HepG2 (cell line): ENCODE data around the gene MYO7A. TPM values are rescaled to one million over a fixed set of nuclear protein-coding genes. Genes with fewer than 3 reads are reported as not detected.

Experiments
- ATF3 ChIP-seq: sonication (generic); formaldehyde crosslinking; IDR thresholded peaks from 2 replicates; pipeline ENCODE4 v1.4.0; 2020; ENCODE audit warnings: missing genetic modification reagents
- BCL6 ChIP-seq: IDR thresholded peaks from 2 replicates; pipeline ENCODE4 v1.6.1; 2016; ENCODE audit warnings: missing genetic modification reagents, missing compliant biosample characterization
- FLYWCH1 ChIP-seq: sonication (generic); formaldehyde crosslinking; IDR thresholded peaks from 2 replicates; pipeline ENCODE4 v1.8.1; 2023; ENCODE audit warnings: mild to moderate bottlenecking, missing genetic modification reagents
- GPN1 ChIP-seq: sonication (generic); formaldehyde crosslinking; IDR thresholded peaks from 2 replicates; pipeline ENCODE4 v1.5.1; 2020; ENCODE audit warnings: missing genetic modification reagents, borderline replicate concordance
- HOMEZ ChIP-seq: IDR thresholded peaks from 2 replicates; pipeline ENCODE4 v1.6.1; 2016; ENCODE audit warnings: low read depth
- HOXA7 ChIP-seq: sonication (generic); formaldehyde crosslinking; IDR thresholded peaks from 2 replicates; pipeline ENCODE4 v1.8.1; 2022; ENCODE audit warnings: mild to moderate bottlenecking, missing genetic modification reagents, moderate library complexity
- LCORL ChIP-seq, 2 experiments: fragments of 450-650 bp in 1 of 2; sonication (generic) in 1 of 2; formaldehyde crosslinking in 1 of 2; IDR thresholded peaks; 2 replicates each; pipeline versions ENCODE4 v1.5.0 to v1.6.1; 2017 to 2020; ENCODE audit warnings: antibody characterized with exemption in 1 of 2, missing genetic modification reagents in 1 of 2
- MXD1 ChIP-seq: sonication (generic); formaldehyde crosslinking; IDR thresholded peaks from 2 replicates; pipeline ENCODE4 v1.4.0; 2020; ENCODE audit warnings: mild to moderate bottlenecking, missing genetic modification reagents
- MYC ChIP-seq: sonication (generic); formaldehyde crosslinking; IDR thresholded peaks from 2 replicates; pipeline ENCODE4 v1.9.0; 2021; ENCODE audit warnings: missing genetic modification reagents, borderline replicate concordance
- PLSCR1 ChIP-seq: sonication (generic); formaldehyde crosslinking; IDR thresholded peaks from 2 replicates; pipeline ENCODE4 v1.5.0; 2020; ENCODE audit warnings: missing genetic modification reagents, mild to moderate bottlenecking, borderline replicate concordance
- RFXAP ChIP-seq: sonication (generic); formaldehyde crosslinking; IDR thresholded peaks from 2 replicates; pipeline ENCODE4 v1.4.0; 2020; ENCODE audit warnings: missing genetic modification reagents, borderline replicate concordance
- SMAD3 ChIP-seq: sonication (generic); formaldehyde crosslinking; IDR thresholded peaks from 2 replicates; pipeline ENCODE4 v1.4.0; 2020; ENCODE audit warnings: missing genetic modification reagents
- TBX2 ChIP-seq: sonication (generic); formaldehyde crosslinking; IDR thresholded peaks from 2 replicates; pipeline ENCODE4 v1.5.0; 2020; ENCODE audit warnings: missing genetic modification reagents, mild to moderate bottlenecking, borderline replicate concordance
- XRCC5 ChIP-seq: fragments of 200-400 bp; formaldehyde crosslinking; optimal IDR thresholded peaks from 2 replicates; pipeline ENCODE3; 2017; ENCODE audit warnings: mild to moderate bottlenecking, low read length
- ZBTB34 ChIP-seq: sonication (generic); formaldehyde crosslinking; IDR thresholded peaks from 2 replicates; pipeline ENCODE4 v1.8.0; 2022; ENCODE audit warnings: mild to moderate bottlenecking, missing genetic modification reagents
- ZBTB39 ChIP-seq: sonication (generic); formaldehyde crosslinking; IDR thresholded peaks from 2 replicates; pipeline ENCODE4 v1.5.0; 2020; ENCODE audit warnings: missing genetic modification reagents
- ZNF232 ChIP-seq: sonication (generic); formaldehyde crosslinking; IDR thresholded peaks from 2 replicates; pipeline ENCODE4 v1.4.0; 2020; ENCODE audit warnings: missing genetic modification reagents, borderline replicate concordance
- ZNF264 ChIP-seq: sonication (generic); formaldehyde crosslinking; IDR thresholded peaks from 2 replicates; pipeline ENCODE4 v1.4.0; 2020; ENCODE audit warnings: missing genetic modification reagents
- ZNF572 ChIP-seq: sonication (generic); formaldehyde crosslinking; IDR thresholded peaks from 2 replicates; pipeline ENCODE4 v1.5.1; 2020; ENCODE audit warnings: mild to moderate bottlenecking, missing genetic modification reagents
- ZNF580 ChIP-seq: IDR thresholded peaks from 2 replicates; pipeline ENCODE4 v1.6.1; 2016; ENCODE audit warnings: low read depth, borderline replicate concordance
- ZNF747 ChIP-seq: sonication (generic); formaldehyde crosslinking; IDR thresholded peaks from 2 replicates; pipeline ENCODE4 v1.8.1; 2023; ENCODE audit warnings: missing genetic modification reagents, mild to moderate bottlenecking, borderline replicate concordance
- ZNF850 ChIP-seq: sonication (generic); formaldehyde crosslinking; conservative IDR thresholded peaks from 2 replicates; pipeline ENCODE4 v1.9.0; 2021; ENCODE audit warnings: mild to moderate bottlenecking, missing genetic modification reagents
- polyA plus RNA-seq, 8 experiments: library from polyadenylated mRNA; depleted of rRNA in 3 of 8; stranded (reverse) in 7 of 8; unstranded in 1 of 8; fragments of >200 nt; fragmentation: Illumina TruSeq in 4 of 8; extraction: Trizol in 4 of 8; gene quantifications; 2 replicates each; pipeline versions ENCODE4 v1.2.1 to v1.2.3, GENCODE V29; 2011 to 2016; ENCODE audit warnings: low read depth in 4 of 8, missing spikeins in 1 of 8, mixed read lengths in 1 of 8; ENCODE audit not compliant: insufficient read depth in 1 of 8
- total RNA-seq, 5 experiments: library from RNA; depleted of rRNA; stranded (reverse); fragments of >200 nt; fragmentation: Illumina TruSeq; extraction: Trizol; gene quantifications; 2 replicates each; pipeline ENCODE4 v1.2.3, GENCODE V29; 2016; ENCODE audit warnings: low read depth in 1 of 5

The MYO7A gene
- total and polyA plus RNA-seq, 2 of the 13 experiments (the other 11 are each of a cell fraction or from before 2014, with no cell fraction given), result 7.5 to 10.0 TPM

- TF ChIP-seq HOMEZ (CRISPR knock-in tag) (0 out of 2 replicates have a peak, but pooled peaks have one; percentile 4), ZNF264 (CRISPR knock-in tag) (0 out of 2 replicates have a peak, but pooled peaks have one; percentile 27), ATF3 (CRISPR knock-in tag) (no peak), LCORL (IDR thresholded peaks at IDR 0.05) (no peak), LCORL (CRISPR knock-in tag; IDR thresholded peaks at IDR 0.05) (peak; percentile 91), ZNF850 (no peak), PLSCR1 (CRISPR knock-in tag) (no peak), GPN1 (no peak), RFXAP (CRISPR knock-in tag) (peak; percentile 39; the same call in 1 of the 2 replicates), XRCC5 (no peak), TBX2 (CRISPR knock-in tag) (peak; percentile 88), MYC (CRISPR knock-in tag) (peak; percentile 47; the same call in 1 of the 2 replicates), FLYWCH1 (CRISPR knock-in tag) (no peak), HOXA7 (CRISPR knock-in tag) (no peak), ZNF572 (peak; percentile 90; the same call in 1 of the 2 replicates), SMAD3 (CRISPR knock-in tag) (no peak), ZNF580 (CRISPR knock-in tag) (no peak), ZNF232 (peak; percentile 47; the same call in 1 of the 2 replicates), ZBTB39 (no peak), ZNF747 (CRISPR knock-in tag) (no peak), BCL6 (CRISPR knock-in tag) (peak; percentile 61; the same call in 1 of the 2 replicates), ZBTB34 (CRISPR knock-in tag) (peak; percentile 45; the same call in 1 of the 2 replicates), MXD1 (CRISPR knock-in tag) (0 out of 2 replicates have a peak, but pooled peaks have one; percentile 53)
Measured at GRCh38 chr11:77130763-77131513, 2.9 kb downstream of the MYO7A start (continued).
